Keratinocyte (primary cell): ENCODE data around the gene PTPRU. TPM values are rescaled to one million over a fixed set of nuclear protein-coding genes. Genes with fewer than 3 reads are reported as not detected.

Experiments used
- DNase-seq: peaks from one replicate; pipeline ENCODE4 v3.0.0-alpha.2; 2011; ENCODE audit warnings: low read depth, missing footprints, low spot score
- FAIRE-seq: peaks from 2 replicates; lab custom pipeline; 2011; peaks lifted over from hg19 to GRCh38; lab: Jason Lieb, UNC
- H2AFZ ChIP-seq: 2 replicates; pipeline ENCODE4 v1.6.0; 2012; ENCODE audit warnings: low read length, control low read depth, inconsistent platforms; ENCODE audit not compliant: control insufficient read depth
- H3K27ac ChIP-seq: 2 replicates; pipeline ENCODE4 v1.5.1; 2011; ENCODE audit warnings: low read length; ENCODE audit not compliant: control insufficient read depth, insufficient read depth
- H3K27me3 ChIP-seq: 3 replicates; pipeline ENCODE4 v1.6.0; 2011; ENCODE audit warnings: low read length; ENCODE audit not compliant: control insufficient read depth, insufficient read depth; ENCODE audit errors: extremely low read depth
- H3K36me3 ChIP-seq, 2 experiments: 2 replicates in 1 of 2; 3 replicates in 1 of 2; pipeline ENCODE4 v1.5.1; 2011; ENCODE audit warnings: low read length in 2 of 2, mild to moderate bottlenecking in 1 of 2; ENCODE audit not compliant: control insufficient read depth in 2 of 2, insufficient read depth in 2 of 2; ENCODE audit errors: extremely low read depth in 1 of 2
- H3K4me1 ChIP-seq: 3 replicates; pipeline ENCODE4 v1.5.1; 2011; ENCODE audit warnings: low read length; ENCODE audit not compliant: control insufficient read depth, insufficient read depth; ENCODE audit errors: extremely low read depth
- H3K4me2 ChIP-seq: 3 replicates; pipeline ENCODE4 v1.6.0; 2011; ENCODE audit warnings: low read depth, low read length; ENCODE audit not compliant: control insufficient read depth, insufficient read depth; ENCODE audit errors: extremely low read depth
- H3K4me3 ChIP-seq, 3 experiments: fragments of 200-600 bp in 1 of 3; sonication (generic) in 1 of 3; 2 replicates in 2 of 3; 3 replicates in 1 of 3; pipeline ENCODE4 v1.5.1; 2011 to 2016; ENCODE audit warnings: low read length in 3 of 3, mild to moderate bottlenecking in 3 of 3, control low read depth in 2 of 3, inconsistent platforms in 1 of 3, low read depth in 1 of 3, mixed read lengths in 1 of 3, mixed run types in 1 of 3, moderate library complexity in 1 of 3; ENCODE audit not compliant: control insufficient read depth in 2 of 3, insufficient read depth in 2 of 3; ENCODE audit errors: extremely low read depth in 1 of 3
- H3K79me2 ChIP-seq: 2 replicates; pipeline ENCODE4 v1.6.0; 2012; ENCODE audit warnings: low read length; ENCODE audit not compliant: control insufficient read depth, insufficient read depth
- H3K9ac ChIP-seq: 3 replicates; pipeline ENCODE4 v1.6.0; 2011; ENCODE audit warnings: low read length; ENCODE audit not compliant: control insufficient read depth, insufficient read depth; ENCODE audit errors: extremely low read depth
- H3K9me1 ChIP-seq: 3 replicates; pipeline ENCODE4 v1.6.0; 2011; ENCODE audit warnings: low read length; ENCODE audit not compliant: control insufficient read depth, insufficient read depth; ENCODE audit errors: extremely low read depth
- H3K9me3 ChIP-seq: 2 replicates; pipeline ENCODE4 v1.5.1; 2012; ENCODE audit warnings: low read depth, low read length; ENCODE audit not compliant: control insufficient read depth
- H4K20me1 ChIP-seq: 3 replicates; pipeline ENCODE4 v1.6.0; 2011; ENCODE audit warnings: low read length; ENCODE audit not compliant: control insufficient read depth, insufficient read depth; ENCODE audit errors: extremely low read depth
- EZH2 ChIP-seq: IDR thresholded peaks from one replicate; pipeline ENCODE4 v1.6.1; 2012; ENCODE audit warnings: inconsistent platforms, mild to moderate bottlenecking, low read length, moderate library complexity
- dilution Hi-C: fragments of 300-500 bp; cut with MboI; formaldehyde crosslinking; loops from one replicate; pipeline ENCODE4 v1.7.0; 2020; ENCODE audit warnings: low sequenced_read_pairs; ENCODE audit not compliant: extremely low pct_ligation_motif_present
- polyA plus RNA-seq, 5 experiments: library from polyadenylated mRNA; depleted of rRNA in 3 of 5; stranded (reverse) in 3 of 5; stranded (forward) in 1 of 5; unstranded in 1 of 5; fragments of >200 nt; gene quantifications; 1 replicate in 1 of 5; 2 replicates in 3 of 5; 3 replicates in 1 of 5; pipeline versions ENCODE4 v1.2.1 to v1.2.3, GENCODE V29; 2011 to 2012; ENCODE audit warnings: missing spikeins in 2 of 5, low read depth in 1 of 5, low replicate concordance in 1 of 5
- TF ChIP-seq, protein P1 (sequence below), 3 experiments: IDR thresholded peaks in 1 of 3; conservative IDR thresholded peaks in 1 of 3; optimal IDR thresholded peaks in 1 of 3; 2 replicates in 2 of 3; 3 replicates in 1 of 3; pipeline versions ENCODE3 to v1.5.1; 2011; ENCODE audit warnings: low read length in 3 of 3, mild to moderate bottlenecking in 3 of 3, moderate library complexity in 2 of 3, control low read depth in 1 of 3, inconsistent platforms in 1 of 3; ENCODE audit not compliant: insufficient read depth in 2 of 3; ENCODE audit errors: extremely low read depth in 1 of 3

PTPRU gene
- polyA plus RNA-seq, 1 donor (not counting 4 experiments of a cell fraction or from before 2014, with no cell fraction given), result 4.3 TPM

DNA sequence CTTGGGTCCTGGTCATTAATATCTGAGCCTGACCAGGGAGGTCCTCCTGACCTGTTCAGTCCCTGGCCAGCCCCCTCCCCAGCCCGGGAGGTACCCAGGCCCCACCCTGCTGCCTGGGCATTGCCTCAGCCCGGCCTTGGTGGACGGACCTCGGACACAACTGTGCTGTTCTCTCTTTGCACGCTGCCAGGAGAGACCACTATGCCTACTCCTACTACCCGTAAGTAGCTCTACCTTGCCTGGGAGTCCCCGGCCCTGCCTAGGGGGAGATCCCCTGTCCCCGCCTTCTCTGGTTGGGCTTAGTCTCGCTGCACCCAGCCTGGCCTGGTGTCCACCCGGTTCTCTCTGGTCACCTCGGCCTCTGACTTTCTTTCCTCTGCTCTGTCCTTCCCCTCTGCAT, 53.2 kb downstream of the PTPRU start:
- Histone ChIP-seq H3K4me3 (no peak overlapping the region), H3K27me3 (no peaks in the 10 kb centered on the region), H3K9me3 (no peaks in the 10 kb centered on the region), H3K79me2 (no peaks in the 10 kb centered on the region), H3K9ac (no peak overlapping the region), H3K9me1 (no peaks in the 10 kb centered on the region), H3K27ac (no peak overlapping the region), H3K36me3 (no peaks in the 10 kb centered on the region), H3K4me2 (no peak overlapping the region), H3K4me1 (peaks cover 2% of the 10 kb centered on the region), H2AFZ (no peak overlapping the region), H4K20me1 (no peaks in the 10 kb centered on the region)
- dilution Hi-C loops, result no loop called here
- DNase-seq, result no peak
- no peak for TF ChIP-seq EZH2
- TF ChIP-seq, protein P1, sequence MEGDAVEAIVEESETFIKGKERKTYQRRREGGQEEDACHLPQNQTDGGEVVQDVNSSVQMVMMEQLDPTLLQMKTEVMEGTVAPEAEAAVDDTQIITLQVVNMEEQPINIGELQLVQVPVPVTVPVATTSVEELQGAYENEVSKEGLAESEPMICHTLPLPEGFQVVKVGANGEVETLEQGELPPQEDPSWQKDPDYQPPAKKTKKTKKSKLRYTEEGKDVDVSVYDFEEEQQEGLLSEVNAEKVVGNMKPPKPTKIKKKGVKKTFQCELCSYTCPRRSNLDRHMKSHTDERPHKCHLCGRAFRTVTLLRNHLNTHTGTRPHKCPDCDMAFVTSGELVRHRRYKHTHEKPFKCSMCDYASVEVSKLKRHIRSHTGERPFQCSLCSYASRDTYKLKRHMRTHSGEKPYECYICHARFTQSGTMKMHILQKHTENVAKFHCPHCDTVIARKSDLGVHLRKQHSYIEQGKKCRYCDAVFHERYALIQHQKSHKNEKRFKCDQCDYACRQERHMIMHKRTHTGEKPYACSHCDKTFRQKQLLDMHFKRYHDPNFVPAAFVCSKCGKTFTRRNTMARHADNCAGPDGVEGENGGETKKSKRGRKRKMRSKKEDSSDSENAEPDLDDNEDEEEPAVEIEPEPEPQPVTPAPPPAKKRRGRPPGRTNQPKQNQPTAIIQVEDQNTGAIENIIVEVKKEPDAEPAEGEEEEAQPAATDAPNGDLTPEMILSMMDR (optimal IDR thresholded peaks at IDR 0.05 in 1 of 3, IDR thresholded peaks at IDR 0.05 in 1 of 3, conservative IDR thresholded peaks at IDR 0.05 in 1 of 3; ENCODE audit: extremely low read depth in 1 of 3, insufficient read depth in 2 of 3, low read length in 3 of 3), result no peak
- FAIRE-seq, result no peak

DNA sequence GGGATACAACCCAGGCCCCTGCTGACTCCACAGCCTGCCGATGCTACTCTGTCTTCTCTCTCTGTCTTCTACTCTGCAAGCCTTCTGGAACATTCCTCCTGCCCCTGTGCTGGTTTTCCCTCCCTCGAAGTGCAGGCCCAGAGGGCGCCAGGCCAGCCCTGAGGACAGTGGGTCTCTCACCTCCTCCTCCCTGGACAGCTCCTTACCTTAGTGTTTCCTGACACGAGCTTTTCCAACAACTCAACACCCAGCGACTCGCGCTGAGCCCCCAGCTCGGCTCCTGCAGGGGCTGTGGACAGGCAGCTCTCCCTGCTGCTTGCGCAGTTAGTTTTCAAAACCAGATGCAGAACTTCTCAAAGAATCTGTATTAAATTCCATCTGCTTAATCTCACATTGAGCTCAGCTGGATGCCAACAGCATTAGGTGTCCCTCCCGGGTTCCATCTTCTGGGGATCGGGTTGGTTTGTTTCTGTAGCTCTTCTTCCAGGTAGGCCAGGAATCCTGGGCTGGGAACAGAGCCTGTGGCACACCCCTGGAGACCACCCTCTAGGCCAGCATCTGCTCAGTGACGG, 54.2 kb downstream of the PTPRU start:
- no peak for FAIRE-seq
- Histone ChIP-seq H3K9ac (no peak overlapping the region), H2AFZ (no peak overlapping the region)

More for the DNA sequence above, 54.2 kb downstream of the PTPRU start:
- no peaks in the 10 kb centered on the region for H3K27me3 ChIP-seq
- H3K36me3 ChIP-seq, result no peaks in the 10 kb centered on the region
- H3K79me2 ChIP-seq, result no peaks in the 10 kb centered on the region
- no peaks in the 10 kb centered on the region for H4K20me1 ChIP-seq
- no peak overlapping the region for H3K4me2 ChIP-seq
- no peak overlapping the region for H3K27ac ChIP-seq
- TF ChIP-seq, protein P1 (optimal IDR thresholded peaks at IDR 0.05 in 1 of 3, IDR thresholded peaks at IDR 0.05 in 1 of 3, conservative IDR thresholded peaks at IDR 0.05 in 1 of 3; ENCODE audit: extremely low read depth in 1 of 3, insufficient read depth in 2 of 3, low read length in 3 of 3), result no peak
- no peak for TF ChIP-seq EZH2
- H3K4me3 ChIP-seq, result no peak overlapping the region
- H3K9me3 ChIP-seq, result no peaks in the 10 kb centered on the region
- dilution Hi-C loops, result no loop called here
- DNase-seq, result no peak
- no peaks in the 10 kb centered on the region for H3K9me1 ChIP-seq
- H3K4me1 ChIP-seq, result peaks cover 2% of the 10 kb centered on the region
